ENCODE measurements around the gene FCMR. TPM values are rescaled to one million over a fixed set of nuclear protein-coding genes. Genes with fewer than 3 reads are reported as not detected.

Gene FCMR
- total and polyA plus RNA-seq, 2 experiments from 2014 or later: 0.84 TPM; not detected in 1

DNA sequence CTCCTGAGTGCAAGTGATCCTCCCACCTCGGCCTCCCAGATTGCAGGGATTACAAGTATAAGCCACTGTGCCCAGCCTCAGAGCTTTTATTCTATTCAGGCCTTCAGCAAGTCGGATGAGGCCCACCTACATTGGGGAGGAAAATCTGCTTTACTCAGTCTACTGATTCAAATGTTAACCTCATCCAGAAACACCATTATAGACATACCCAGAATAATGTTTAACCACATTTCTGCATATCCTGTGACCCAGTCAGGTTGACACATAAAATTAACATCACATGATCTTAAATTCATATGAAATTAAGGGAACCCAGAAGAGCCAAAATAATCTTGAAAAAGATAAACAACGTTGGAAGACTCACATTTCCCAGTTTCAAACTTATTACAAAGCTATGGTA, 41.4 kb downstream of the FCMR start:
- Histone ChIP-seq H3K36me3 (ENCODE audit: insufficient read depth) (0 out of 2 replicates have a peak, but pooled peaks cover 5% of the 10 kb centered on the region), H3K4me3 (no peak overlapping the region), H4K20me1 (replicated peaks; ENCODE audit: insufficient read depth) (no peaks in the 10 kb centered on the region), H2AFZ (no peak overlapping the region), H3F3A (replicated peaks; ENCODE audit: low read depth) (no peaks in the 10 kb centered on the region), H3K4me2 (no peak overlapping the region), H3K79me2 (replicated peaks; ENCODE audit: insufficient read depth) (no peaks in the 10 kb centered on the region), H3K4me1 (ENCODE audit: insufficient read depth) (no peaks in the 10 kb centered on the region), H3K9me2 (ENCODE audit: insufficient read depth) (no peaks in the 10 kb centered on the region), H3K27ac (ENCODE audit: low read depth) (no peak overlapping the region), H3K27me3 (ENCODE audit: insufficient read depth) (no peaks in the 10 kb centered on the region)
- no peak overlapping the region for H3K27ac Mint-ChIP-seq
- no peaks in the 10 kb centered on the region for H3K4me1 Mint-ChIP-seq
- DNase-seq (ENCODE audit: low spot score) (no peak), ATAC-seq (no peak)
- H3K9me3 Mint-ChIP-seq: peaks cover 34% of the 10 kb centered on the region
- peaks cover 8% of the 10 kb centered on the region; the same call in 1 of the 3 replicates for H3K36me3 Mint-ChIP-seq (ENCODE audit: low read depth)
- no peak overlapping the region for H3K4me3 Mint-ChIP-seq
- peaks cover 3% of the 10 kb centered on the region for H3K27me3 Mint-ChIP-seq (ENCODE audit: insufficient read depth, low read depth, poor library complexity)
- TF ChIP-seq EZH2phosphoT487 (IDR thresholded peaks at IDR 0.05; ENCODE audit: unreplicated experiment) (no peak), NANOG (IDR thresholded peaks at IDR 0.05; ENCODE audit: borderline replicate concordance) (no peak), ZNF114 (CRISPR knock-in tag; IDR thresholded peaks at IDR 0.05) (no peak)
- TF ChIP-seq, protein P1, sequence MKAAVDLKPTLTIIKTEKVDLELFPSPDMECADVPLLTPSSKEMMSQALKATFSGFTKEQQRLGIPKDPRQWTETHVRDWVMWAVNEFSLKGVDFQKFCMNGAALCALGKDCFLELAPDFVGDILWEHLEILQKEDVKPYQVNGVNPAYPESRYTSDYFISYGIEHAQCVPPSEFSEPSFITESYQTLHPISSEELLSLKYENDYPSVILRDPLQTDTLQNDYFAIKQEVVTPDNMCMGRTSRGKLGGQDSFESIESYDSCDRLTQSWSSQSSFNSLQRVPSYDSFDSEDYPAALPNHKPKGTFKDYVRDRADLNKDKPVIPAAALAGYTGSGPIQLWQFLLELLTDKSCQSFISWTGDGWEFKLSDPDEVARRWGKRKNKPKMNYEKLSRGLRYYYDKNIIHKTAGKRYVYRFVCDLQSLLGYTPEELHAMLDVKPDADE (IDR thresholded peaks at IDR 0.05): no peak

GRCh38 chr1:206878456-206878855, 43.3 kb downstream of the FCMR start:
- H3K27me3 ChIP-seq (ENCODE audit: insufficient read depth): no peaks in the 10 kb centered on the region
- peaks cover 3% of the 10 kb centered on the region for H3K27me3 Mint-ChIP-seq (ENCODE audit: insufficient read depth, low read depth, poor library complexity)
- H3K36me3 Mint-ChIP-seq (ENCODE audit: low read depth): peaks cover 8% of the 10 kb centered on the region; the same call in 1 of the 3 replicates
- H3F3A ChIP-seq (replicated peaks; ENCODE audit: low read depth): no peaks in the 10 kb centered on the region
- TF ChIP-seq, protein P2, sequence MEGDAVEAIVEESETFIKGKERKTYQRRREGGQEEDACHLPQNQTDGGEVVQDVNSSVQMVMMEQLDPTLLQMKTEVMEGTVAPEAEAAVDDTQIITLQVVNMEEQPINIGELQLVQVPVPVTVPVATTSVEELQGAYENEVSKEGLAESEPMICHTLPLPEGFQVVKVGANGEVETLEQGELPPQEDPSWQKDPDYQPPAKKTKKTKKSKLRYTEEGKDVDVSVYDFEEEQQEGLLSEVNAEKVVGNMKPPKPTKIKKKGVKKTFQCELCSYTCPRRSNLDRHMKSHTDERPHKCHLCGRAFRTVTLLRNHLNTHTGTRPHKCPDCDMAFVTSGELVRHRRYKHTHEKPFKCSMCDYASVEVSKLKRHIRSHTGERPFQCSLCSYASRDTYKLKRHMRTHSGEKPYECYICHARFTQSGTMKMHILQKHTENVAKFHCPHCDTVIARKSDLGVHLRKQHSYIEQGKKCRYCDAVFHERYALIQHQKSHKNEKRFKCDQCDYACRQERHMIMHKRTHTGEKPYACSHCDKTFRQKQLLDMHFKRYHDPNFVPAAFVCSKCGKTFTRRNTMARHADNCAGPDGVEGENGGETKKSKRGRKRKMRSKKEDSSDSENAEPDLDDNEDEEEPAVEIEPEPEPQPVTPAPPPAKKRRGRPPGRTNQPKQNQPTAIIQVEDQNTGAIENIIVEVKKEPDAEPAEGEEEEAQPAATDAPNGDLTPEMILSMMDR (conservative IDR thresholded peaks at IDR 0.05; ENCODE audit: low read depth in 2 of 2): peak; percentile 23 to 47; a peak in 3 of 4 replicates
- TF ChIP-seq CREB1 (CRISPR knock-in tag; IDR thresholded peaks at IDR 0.05; ENCODE audit: low read depth): no peak
- H3K4me3 ChIP-seq: no peak overlapping the region
- no peaks in the 10 kb centered on the region for H4K20me1 ChIP-seq (replicated peaks; ENCODE audit: insufficient read depth)
- H3K27ac ChIP-seq (ENCODE audit: low read depth): no peak overlapping the region
- no peak overlapping the region for H3K4me2 ChIP-seq
- no peak overlapping the region for H2AFZ ChIP-seq
- no peak overlapping the region for H3K4me3 Mint-ChIP-seq
- no peak overlapping the region for H3K27ac Mint-ChIP-seq
- DNase-seq (ENCODE audit: low spot score) (peak; percentile 38), ATAC-seq (no peak)
- no peaks in the 10 kb centered on the region for H3K79me2 ChIP-seq (replicated peaks; ENCODE audit: insufficient read depth)
- H3K9me3 Mint-ChIP-seq: peaks cover 34% of the 10 kb centered on the region
- H3K4me1 Mint-ChIP-seq: no peaks in the 10 kb centered on the region
- H3K9me2 ChIP-seq (ENCODE audit: insufficient read depth): peaks cover 3% of the 10 kb centered on the region; the same call in 1 of the 2 replicates
- H3K36me3 ChIP-seq (ENCODE audit: insufficient read depth): 0 out of 2 replicates have a peak, but pooled peaks cover 5% of the 10 kb centered on the region
- no peaks in the 10 kb centered on the region for H3K4me1 ChIP-seq (ENCODE audit: insufficient read depth)

GRCh38 chr1:206875752-206876377, 45.9 kb downstream of the FCMR start:
- peaks cover 12% of the 10 kb centered on the region; the same call in 1 of the 2 replicates for H3K9me2 ChIP-seq (ENCODE audit: insufficient read depth)
- H3K4me3 ChIP-seq: no peak overlapping the region
- no peak for DNase-seq (ENCODE audit: low spot score)
- H3K36me3 ChIP-seq (ENCODE audit: insufficient read depth): 0 out of 2 replicates have a peak, but pooled peaks cover 5% of the 10 kb centered on the region
- Mint-ChIP-seq H3K4me3 (no peak overlapping the region), H3K27me3 (ENCODE audit: insufficient read depth, low read depth, poor library complexity) (peaks cover 3% of the 10 kb centered on the region), H3K27ac (no peak overlapping the region), H3K4me1 (no peaks in the 10 kb centered on the region), H3K9me3 (peaks cover 31% of the 10 kb centered on the region), H3K36me3 (ENCODE audit: low read depth) (peaks cover 8% of the 10 kb centered on the region; the same call in 1 of the 3 replicates)
- no peaks in the 10 kb centered on the region for H4K20me1 ChIP-seq (replicated peaks; ENCODE audit: insufficient read depth)
- no peak overlapping the region for H3K27ac ChIP-seq (ENCODE audit: low read depth)
- no peaks in the 10 kb centered on the region for H3K27me3 ChIP-seq (ENCODE audit: insufficient read depth)
- H3F3A ChIP-seq (replicated peaks; ENCODE audit: low read depth): no peaks in the 10 kb centered on the region
- no peak for ATAC-seq
- H3K4me2 ChIP-seq: no peak overlapping the region
- no peak overlapping the region for H2AFZ ChIP-seq
- H3K79me2 ChIP-seq (replicated peaks; ENCODE audit: insufficient read depth): no peaks in the 10 kb centered on the region
- no peaks in the 10 kb centered on the region for H3K4me1 ChIP-seq (ENCODE audit: insufficient read depth)
- no peak for TF ChIP-seq ZNF462 (CRISPR knock-in tag; IDR thresholded peaks at IDR 0.05)
